NCI-H187 treated with DMSO at 0.1 percent for 48 hours (cell line): ENCODE measurements around the gene SLC2A9.

Source experiments
- DNase-seq: peaks from one replicate; lab custom pipeline; 2025; lab: John Stamatoyannopoulos, UW

SLC2A9 gene

DNA sequence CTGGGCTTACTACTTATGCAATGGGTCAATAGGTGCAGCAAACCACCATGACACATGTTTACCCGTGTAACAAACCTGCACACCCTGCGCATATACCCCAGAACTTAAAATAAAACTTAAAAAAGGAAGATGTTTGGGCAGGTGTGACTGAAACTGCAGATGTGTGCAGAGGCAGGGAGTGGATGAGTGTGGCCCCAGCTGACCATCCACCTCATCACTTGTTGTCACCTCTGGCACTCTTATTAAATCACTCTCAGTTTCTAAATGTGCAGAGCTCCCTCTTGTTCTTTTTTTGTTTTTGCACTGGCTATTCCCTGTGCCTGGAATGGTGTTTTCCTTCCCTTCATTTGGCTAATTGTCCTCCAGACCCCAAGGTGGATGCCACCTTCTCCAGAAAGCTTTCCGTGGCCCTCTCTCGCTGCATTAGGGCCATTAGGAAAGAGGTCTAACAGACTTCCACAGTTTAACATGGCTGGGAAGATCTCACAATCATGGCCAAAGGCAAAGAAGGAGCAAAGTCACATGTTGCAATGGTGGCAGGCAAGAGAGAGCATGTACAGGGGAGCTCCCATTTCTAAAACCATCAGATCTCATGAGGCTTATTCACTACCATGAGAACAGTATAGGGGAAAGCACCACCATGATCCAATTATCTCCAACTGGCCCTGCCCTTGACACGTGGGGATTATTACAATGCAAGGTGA is 58.5 kb downstream of the SLC2A9 start:
- no peak for DNase-seq

DNA sequence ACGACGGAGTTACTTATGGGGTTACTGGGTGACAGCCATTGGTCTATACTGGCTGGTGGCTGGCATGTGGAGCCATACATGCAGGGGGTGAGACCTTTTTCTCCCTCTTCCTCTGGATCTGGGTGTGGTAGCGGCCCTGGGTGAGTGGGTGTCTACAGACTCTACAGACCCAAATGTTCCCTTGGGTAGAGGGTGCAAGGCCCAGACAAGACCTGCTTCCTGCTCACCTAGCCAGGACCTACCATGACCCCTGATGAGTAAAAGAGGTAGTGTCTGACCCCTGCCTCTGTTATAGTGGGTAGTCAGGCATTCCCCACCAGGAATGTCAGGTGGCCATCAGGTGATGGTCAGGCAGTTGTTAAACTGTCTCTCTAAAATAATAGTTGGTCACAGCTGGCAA is 66.8 kb downstream of the SLC2A9 start:
- DNase-seq, result no peak

DNA sequence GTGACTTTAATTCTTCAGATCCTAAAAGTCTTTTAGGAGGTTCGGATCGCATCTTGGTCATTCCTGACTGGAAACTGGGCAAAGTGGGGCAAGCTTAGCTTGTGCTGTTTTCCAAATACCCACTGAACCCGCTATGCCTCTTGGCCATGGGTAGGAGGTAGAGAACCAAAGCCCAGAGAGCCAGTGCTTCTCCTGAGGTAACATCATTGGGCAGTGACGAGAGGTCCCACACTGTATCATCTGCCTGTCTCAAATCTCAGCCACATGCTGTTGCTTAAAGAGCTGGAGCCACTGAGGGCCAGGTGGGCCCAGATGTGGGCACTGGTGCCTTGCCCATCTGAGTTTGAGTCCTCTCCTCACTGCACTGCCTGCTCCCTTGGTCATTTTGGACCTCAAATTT is 68.2 kb downstream of the SLC2A9 start:
- DNase-seq, result no peak

DNA sequence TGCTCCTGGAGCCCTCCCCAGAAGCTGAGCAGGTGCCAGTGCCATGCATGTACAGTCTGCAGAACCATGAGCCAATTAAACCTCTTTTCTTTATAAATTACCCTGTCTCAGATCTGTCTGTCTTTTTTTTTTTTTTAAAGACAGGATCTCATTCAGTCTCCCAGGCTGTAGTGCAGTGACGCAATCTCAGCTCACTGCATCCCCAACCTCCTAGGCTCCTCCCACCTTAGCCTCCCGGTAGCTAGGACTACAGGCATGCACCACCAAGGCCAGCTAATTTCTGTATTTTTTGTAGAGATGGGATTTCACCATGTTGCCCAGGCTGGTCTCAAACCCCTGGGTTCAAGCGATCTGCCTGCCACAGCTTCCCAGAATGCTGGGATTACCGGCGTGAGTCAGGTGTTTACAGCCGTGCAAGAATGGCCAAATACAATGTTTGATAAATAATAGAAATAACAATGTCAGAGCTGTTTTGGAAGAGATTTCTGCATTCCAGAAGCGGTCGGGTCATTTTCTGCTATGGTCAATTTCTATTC is 68.8 kb downstream of the SLC2A9 start:
- DNase-seq, result no peak

DNA sequence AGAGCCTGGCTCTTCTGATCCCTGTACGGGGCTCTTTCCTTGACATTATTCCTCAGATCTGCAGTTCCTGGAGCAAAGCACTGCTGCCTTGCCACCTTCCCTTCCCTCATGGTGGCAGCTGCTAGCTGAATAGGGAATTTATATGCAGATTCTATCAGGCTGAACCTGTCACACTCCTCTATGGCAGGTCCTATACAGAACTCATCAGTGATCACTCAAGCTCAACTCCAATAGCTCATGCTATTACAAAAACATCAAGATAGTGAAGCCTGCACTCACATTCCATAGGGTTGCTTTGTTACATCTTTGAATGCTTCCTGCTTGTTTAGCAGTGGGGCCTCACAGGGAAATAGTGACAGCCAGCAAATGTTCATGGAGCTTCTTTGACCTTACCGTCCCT is 71.7 kb downstream of the SLC2A9 start:
- DNase-seq, result no peak

DNA sequence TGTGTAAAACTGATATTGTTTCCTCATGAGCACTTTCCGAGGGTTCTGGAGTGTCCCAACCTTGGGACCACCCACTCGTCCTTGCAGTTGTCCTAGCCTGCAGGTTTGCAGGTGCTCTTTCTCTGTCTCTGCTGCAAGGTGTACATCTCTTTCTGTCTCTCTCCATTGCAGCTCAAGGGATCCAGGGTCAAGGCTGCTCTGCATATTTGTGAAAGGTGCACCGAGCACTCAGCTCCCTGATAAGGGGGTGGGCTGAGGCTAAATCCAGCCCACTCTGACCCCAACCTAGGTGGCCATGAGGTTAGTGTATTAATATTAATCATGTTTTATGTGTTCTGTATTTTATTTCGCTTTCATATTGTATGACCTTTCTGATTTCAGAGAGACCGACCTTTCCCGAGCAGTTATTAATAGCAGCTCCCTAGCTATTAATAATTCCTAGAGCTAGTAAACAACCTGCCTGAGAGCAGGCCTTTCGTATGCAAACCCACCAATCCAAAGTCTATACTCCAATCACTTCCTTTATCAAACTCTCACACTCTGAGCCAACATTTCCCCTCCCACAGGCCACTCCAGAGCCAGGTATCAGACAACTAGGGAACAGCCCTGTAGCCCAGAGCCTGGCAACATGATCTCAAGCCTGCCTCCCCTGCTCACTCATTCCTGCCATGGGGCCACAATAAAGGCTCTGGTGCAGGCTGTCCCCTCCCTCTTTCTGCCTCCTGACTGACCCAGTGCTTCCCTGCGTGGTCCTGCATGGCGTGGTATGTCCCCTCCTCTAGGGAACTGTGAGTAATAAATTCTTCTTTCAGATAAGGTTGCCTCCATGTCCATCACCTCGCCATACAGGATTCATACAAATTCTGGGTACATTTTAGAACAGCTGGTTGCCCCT is 73.9 kb downstream of the SLC2A9 start:
- DNase-seq, result no peak

DNA sequence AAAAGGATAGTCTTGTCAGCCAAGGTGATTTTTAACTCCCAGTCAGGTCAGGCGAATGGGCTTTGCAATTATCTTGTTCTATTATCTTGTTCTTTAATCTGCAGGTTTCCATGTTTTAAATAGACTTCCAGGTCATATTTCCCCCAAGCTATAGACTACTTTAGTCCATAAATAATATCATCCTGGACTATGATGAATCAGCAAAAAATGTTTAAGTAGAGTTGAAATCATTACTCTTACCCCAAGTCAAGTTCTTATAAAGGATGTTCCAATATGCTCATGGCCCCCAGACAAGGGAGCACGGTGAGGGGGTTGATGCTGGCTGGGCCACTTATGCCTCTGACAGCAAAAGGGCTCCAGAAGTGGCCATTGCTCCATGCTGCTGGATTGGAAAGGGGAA is 75.1 kb downstream of the SLC2A9 start:
- DNase-seq, result no peak

DNA sequence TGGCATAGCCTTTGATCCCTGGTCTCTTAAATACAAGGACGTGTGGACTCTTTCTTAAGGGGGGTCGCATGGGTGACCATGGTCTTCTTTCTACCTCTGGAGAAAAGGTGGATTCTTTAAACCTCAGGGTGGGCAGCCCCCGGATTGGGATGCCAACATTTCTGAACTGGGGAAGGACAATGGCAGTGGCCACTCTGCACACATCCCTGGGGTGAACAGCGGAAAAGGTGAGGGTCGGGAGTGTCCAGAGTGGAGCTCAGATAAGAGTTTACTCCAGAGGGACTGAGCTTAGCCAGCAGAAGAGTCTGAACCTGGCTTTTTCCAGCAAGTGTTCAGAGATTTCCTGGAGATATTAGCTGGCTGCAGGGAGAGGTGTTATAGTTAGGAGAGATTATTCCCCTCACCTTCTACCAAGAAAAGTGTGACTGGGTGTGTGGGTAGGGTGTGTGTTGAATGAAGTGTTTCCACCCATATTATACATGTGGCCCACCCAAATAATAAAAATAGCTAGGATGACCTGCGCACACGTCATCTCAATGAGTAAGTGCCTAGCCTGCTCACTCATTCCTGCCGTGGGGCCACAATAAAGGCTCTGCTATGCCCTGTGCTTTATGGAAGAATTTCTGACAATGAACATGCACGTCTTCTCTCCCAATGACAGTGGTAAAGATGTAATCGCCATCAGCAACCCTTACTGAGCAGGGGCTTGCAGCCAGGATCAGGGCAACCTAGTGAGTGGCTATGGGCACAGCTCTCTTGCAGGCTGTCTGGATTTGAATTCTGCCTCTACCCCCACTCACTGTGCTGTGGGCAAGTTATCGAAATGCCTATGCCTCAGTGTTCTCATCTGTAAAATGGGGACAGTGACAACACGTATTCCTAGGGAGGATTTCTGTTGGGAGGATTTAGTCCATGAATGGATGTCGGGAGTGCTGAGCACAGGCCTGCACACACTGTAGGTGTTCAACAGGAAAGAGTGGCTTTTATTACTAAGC is 76.6 kb downstream of the SLC2A9 start:
- no peak for DNase-seq

DNA sequence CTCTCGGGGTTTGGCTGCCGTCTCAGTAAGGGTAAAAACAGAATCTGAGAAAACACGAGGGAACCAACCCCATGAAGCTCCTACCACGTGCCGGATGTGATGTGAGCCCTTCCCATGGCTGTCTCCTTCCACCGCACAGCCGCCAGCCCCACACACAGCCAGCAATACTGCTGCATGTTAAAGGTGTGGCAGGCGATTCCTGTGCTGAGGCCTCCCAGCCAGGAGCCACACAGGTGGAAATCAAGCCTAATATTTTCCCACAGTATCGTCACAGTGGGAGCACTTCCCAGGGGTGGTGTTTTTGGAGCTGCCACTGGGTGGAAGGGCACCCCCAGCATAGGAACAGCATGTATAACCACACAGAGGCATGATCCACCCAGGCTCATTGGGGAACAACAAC is 77.5 kb downstream of the SLC2A9 start:
- no peak for DNase-seq

DNA sequence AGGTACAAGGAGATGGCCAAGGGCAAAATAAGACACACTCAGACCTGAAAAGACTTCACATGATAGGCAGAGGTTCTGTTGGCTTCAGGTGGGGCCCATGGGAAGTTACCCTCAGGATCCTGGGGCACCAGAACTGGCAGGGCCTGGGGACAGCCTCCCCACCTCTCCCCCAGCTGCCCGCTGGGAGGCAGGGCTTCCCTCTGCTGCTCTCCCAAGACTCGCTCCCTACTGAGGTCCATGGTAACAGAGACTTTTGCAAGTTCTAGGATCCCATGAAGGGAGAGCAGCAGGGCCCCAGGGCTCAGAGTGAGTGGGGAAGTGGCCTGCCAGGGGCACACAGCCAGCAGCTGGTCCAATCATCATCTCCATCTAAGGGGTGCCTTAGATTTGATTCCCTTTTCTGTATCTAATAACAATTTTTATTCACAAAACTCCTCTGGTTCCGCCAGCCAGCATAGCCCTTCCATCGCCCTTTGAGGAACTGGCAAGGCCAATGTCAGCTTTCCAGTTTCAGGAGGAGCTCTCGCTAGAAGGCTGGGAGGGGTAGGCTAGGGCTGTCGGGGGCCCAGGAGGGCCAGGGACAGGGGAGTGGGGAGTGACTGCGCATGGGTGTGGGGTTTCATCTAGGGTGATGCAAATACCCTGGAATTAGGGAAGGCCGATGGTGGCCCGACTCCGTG is 78.2 kb downstream of the SLC2A9 start:
- DNase-seq, result no peak

DNA sequence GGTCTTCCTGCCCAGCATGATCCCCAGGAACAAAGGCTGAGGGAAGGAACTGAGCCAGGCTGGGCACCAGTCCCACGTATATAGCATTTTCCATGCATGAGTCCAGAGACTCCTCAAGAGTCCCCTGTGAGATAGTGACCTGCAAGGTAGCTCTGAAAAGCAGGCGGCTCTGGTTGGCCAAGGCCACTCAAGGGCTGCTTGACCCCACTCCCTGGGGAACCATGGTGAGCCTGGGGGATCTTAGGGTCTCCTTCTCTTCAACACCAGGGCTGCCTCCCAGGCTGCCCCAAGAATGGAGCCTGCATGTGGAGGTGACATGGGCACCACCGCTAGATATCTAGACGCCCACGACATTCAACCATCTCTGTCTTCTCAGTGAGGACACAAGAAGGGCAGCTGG is 79.2 kb downstream of the SLC2A9 start:
- no peak for DNase-seq

DNA sequence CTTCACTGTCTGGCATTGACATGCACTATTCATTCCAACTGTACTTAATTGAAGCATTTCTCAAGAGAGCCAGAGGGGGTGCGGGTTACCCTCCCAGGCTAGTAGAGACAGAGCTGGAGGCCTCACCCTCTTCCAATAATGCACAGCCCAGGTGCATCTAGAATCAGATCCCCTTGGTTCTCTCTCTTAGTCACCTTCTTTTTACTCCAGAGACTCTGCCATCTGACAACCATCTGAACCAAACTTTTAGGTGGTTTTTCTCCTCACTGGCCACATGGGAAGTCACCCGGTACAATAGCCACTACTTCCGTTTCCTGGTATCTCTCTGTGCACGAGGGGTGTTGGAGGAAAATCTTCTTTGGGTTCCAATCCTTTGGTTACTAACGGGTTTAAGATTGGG is 81.3 kb downstream of the SLC2A9 start:
- DNase-seq, result no peak

DNA sequence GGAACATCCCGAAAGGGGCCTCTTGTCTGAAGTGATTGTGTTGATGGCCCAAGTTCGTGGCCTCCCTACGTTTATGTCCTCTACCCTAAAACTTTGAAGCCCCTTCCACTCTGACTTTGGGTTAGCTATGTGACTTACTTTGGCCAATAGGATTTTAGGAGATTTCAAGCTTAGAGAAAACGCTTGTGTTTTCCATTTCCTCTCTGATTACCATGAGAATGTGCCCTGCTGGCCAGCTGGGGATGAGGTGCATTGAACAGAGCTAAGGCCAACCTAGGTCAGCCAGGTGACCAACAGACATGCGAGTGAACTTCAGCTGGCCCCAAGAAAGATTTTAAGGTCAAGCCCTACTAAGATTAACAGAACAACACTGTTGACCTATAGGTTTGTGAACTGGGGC is 82.4 kb downstream of the SLC2A9 start:
- no peak for DNase-seq

DNA sequence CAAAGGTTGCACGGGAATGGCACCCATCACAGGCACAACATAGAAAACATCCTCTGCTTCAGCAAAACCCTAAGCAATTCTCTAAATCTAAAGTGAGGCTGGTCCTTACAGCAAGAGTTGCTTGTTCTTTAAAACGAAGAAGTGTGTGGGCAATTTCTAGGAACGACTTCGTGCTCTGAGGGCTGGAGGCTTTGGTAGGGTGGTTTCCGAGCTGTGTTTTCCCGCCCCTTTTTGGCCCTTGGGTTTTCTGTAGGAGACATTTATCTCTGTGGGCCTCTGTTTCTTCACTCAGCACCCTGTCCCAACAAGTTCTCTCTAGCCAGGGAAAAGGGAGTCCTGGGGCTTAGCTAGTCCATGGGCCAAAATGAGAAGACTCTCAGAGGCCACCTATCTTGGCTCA is 84.2 kb downstream of the SLC2A9 start:
- no peak for DNase-seq

DNA sequence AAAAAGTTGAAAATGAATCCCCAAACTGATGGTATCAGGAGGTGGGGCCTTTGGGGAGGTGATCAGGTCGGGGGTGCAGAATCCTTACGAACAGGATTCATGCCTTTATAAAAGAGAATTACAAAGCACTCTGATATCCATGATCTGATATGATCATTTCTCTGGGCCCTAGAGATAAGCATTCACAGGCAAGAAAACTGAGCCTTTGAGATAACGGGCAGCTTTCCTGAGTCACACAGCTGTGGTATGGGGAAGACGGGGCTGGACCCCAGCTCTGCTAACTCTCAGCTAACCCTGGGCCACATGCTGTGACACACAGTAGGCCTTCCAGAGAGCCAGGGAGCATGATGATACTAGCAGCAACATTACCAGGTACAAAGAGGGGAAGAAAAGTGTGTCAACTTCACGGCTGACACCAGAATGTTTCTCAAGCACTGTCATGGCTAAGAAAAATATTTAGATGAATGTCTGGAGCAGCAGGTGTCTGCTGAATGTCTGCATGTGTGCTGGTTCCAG is 85.1 kb downstream of the SLC2A9 start:
- DNase-seq, result no peak

DNA sequence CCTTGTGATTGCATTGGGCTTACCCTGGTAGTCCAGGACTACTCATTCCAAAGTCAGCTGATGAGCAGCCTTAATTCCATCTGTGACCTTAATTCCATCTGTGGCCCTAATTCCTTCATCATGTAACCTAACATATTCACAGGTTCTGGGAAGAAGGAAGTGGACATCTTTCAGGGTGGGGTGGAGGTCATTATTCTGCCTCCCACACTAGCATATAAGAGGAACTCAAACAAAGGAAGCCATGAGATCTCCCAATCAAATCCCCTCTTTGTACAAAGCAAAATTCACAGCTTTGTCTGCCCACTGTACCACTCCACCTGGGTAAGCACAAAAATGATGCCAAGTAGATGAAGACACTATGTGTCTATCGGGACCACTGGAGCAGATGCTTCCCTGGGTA is 87.3 kb downstream of the SLC2A9 start:
- DNase-seq, result no peak

DNA sequence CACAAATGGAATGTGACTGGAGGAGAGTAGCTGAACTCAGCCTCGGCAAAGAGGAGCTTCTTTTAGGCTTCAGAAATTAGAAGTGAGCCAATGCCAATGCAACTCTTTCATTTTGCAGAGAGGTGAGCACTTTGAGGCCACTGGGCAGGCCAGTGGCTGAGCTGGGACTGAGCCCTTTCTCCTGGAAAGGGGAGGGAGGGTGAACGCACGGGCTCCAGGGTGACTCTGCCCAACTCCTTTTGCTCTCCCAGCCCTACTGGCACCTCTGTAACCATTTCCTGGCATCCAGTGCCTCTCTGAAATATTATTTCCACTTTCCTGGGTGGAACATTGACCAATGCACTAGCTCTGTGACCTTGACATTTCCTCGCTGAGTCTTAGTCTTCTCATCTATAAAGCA is 88.1 kb downstream of the SLC2A9 start:
- no peak for DNase-seq

DNA sequence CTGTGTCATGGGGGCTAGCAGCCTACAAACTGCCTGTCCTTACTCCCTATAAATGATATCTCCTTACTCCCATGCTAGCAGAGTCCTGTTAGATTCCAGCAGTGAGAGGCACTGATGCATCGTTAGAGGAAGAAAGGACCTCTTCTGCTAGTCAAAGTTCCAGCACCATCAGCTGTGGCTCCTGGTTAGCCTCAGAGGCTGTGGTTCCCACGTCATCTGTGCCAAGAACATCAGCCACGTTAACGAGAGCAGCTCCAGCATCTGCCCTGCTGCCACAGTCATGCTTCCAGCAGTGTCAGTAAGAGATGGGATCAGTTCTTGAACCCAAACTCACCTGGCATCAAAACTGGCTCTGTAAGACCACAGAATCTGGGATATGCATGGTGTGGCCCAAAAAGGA is 88.5 kb downstream of the SLC2A9 start:
- DNase-seq, result no peak

DNA sequence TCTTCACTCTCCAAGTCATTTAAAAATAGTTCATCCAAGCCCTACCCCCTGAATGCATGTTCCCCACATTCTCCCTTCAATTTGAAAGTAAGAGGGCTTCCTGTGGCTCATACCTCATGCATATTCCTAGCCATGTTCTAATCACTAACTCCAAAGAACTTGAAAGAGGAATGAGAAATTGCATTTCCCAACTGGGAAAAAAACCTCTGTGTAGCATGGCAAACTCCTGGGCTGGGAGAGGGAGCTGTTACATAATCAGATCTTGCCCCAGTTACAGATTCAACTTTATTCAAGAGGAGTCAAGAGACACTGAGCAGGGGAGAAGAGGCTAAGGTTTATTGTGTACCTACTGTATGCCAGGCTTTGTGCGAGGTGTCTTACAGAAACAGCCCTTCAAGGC is 90.2 kb downstream of the SLC2A9 start:
- DNase-seq, result no peak

DNA sequence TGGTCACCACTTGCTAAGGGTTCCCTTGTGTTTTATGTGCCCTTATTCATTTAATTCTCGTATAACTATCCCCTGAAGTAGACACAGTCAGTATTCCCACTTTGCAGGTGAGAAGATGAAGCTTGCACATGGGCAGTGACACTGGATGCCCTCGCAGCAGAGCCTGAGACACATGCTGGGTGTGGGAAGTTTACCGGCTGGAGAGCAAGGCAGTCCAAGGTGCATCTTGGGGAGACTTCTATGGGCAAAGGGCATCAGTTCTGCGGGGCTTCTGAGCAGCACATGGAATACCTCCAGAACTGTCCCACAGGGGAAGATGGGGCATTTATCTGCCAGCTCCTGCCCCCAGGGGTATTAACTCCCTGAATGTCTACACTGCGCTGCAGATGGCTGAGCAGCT is 92.2 kb downstream of the SLC2A9 start:
- no peak for DNase-seq

DNA sequence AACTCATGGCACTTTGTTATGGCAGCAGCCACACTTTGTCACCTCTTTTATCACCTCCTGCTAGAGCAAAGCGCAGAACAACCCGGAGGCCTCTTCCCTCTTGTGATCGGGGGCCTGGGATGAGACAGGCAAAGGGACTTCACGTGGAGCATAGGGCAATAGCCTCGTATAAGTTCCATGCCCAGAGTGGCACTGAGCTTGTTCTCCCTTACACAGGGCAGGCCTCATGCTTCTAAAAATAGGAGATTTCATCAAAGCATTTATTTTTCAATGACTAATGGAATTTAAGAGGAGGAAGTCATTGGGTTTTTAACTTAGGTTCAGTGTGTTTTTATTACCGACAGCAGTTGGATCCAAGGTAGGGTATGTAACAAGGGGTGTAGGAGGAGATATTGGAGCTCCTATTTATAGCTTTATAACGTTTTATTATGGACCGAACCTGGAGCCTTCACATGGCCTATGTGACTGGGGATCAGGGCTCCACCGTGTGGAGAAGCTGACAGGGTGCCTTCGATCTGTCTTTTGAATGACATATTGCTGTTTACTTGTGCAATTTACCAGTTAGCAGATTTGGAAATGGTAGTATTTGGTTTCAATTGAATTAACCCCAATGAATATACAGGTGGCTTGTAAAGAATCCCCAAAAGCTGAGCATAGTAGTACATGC is 93.8 kb downstream of the SLC2A9 start:
- no peak for DNase-seq
